C4-2B (cell line): ENCODE results near the gene CFAP69.

Source experiments
- H3K27ac ChIP-seq: fragments of 450-650 bp; 2 replicates; pipeline ENCODE4 v1.5.1; 2017
- CTCF ChIP-seq: fragments of 450-650 bp; conservative IDR thresholded peaks from 2 replicates; pipeline ENCODE4 v1.5.1; 2017; ENCODE audit warnings: mild to moderate bottlenecking
- ZFX ChIP-seq: fragments of 450-650 bp; IDR thresholded peaks from 2 replicates; pipeline ENCODE4 v1.6.1; 2017

Gene CFAP69

DNA sequence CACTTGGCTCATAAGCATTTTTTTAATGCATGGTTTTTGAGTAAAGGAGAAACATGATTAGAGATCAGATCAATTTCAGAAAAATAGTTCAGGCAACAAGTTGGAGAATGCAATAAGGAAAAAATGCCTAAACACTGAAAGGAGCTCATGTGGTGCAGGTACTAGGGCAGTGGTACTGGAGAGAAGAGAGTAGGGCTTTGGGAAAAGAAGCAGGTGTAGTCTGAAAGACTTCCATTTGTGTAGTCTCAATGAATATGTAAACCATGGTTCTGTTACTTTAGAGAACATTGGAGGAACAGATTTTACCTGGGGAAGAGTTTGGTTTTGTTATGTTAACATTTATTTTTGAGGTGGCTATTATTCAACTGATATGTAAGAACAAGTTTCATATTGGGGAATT, 107.0 kb downstream of the CFAP69 start:
- H3K27ac ChIP-seq: no peak overlapping the region
- TF ChIP-seq CTCF (no peak), ZFX (no peak)
